ENCODE measurements around the gene KCNG3.
"Not testable (repeated sequence)": the region's sequence is repeated elsewhere in the genome, so short reads cannot be mapped to it uniquely, and the experiment has no call there.

The KCNG3 gene

DNA sequence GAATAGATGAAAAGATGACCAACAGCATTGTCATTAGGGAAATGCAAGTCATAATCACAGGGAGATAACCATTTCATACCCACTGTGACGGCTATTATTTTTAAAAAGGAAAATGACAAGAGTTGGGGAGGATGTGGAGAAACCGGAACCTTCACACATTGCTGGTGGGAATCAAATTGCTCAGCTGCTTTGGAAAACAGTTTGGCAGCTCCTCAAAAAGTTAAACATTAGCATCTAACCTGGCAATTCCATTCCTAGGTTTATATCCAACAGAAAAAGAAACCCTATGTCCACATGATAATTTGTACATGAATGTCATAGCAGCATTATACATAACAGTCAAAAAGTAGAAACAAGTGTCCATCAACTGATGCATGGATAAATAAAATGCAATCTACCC, 58.2 kb downstream of the KCNG3 start:
- FAIRE-seq (peak; percentile 59), DNase-seq (ENCODE audit: insufficient read length, low spot score) (no peak)

DNA sequence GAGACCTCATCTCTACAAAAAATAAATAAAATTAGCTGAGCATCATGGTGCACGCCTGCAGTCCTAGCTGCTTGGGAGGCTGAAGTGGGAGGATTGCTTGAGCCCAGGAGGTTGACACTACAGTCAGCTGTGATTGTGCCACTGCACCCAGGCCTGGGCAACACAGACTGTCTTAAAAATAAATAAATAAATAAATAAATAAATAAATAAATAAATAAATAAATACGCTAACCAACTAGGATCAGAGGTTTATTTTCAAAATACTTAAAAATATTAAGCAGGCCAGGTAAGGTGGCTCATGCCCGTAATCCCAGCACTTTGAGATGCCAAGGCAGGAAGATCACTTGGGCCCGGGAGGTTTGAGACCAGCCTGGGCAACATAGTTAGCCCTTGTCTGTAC, 63.6 kb downstream of the KCNG3 start:
- no peak for DNase-seq (ENCODE audit: insufficient read length, low spot score)

DNA sequence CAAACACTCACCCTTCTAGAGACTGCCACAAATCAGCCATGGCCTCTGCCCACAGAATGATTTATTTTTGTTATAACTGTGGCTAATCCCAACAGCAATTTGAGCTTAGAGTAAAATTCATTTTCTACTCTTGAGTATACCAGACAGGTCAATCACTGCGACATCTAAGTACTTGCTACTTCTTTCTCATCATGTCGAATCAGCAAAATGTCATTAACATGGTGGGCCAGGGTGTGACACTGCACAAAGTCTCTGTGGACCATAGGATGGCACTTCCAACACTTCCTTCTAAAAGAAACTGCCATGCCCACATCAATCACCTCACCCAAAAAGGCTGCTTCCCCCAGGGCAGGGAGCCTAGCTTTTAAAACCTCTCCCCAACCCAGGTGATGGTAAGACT, 64.4 kb downstream of the KCNG3 start:
- peak; percentile 38 for FAIRE-seq
- DNase-seq (ENCODE audit: insufficient read length, low spot score) = no peak

More for the DNA sequence above, 63.6 kb downstream of the KCNG3 start:
- no peak for FAIRE-seq

DNA sequence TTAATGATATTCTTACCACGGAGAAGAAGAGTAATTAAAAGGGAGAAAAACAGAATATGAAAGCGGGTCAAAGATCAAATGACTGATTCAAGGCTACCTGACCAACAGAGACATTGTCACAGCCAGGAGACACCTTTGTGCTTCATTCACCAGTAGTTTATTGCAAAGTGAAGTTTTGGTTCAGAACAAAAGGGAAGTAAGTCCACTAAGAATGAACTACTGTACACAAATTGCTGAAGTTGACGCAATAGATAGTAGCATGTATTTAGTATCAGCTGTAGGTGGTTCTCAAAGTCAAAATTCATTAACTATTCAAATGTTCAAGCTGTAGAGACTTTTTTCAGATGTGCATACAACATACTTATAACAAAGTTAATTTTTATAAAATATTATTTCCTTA, 68.1 kb downstream of the KCNG3 start:
- DNase-seq (ENCODE audit: insufficient read length, low spot score) = no peak
- no peak for FAIRE-seq

DNA sequence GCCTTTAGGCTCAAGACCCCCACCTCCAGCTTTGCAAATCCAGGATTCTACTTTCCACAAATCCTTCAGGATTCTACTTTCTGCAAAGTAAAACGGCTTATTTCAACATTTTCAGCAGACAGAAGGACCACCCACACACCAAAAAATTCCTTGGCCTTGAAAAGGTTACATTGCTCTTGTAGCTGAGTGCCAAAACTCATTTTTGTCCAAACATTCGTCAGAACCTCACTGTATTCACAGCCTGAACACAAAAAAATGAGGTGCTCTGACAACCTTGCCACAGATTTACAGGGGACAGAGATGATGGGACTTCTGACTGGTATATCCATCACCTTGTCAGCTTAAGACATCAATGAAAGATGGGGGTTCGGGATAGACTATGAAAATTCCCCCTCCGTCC, 69.7 kb downstream of the KCNG3 start:
- DNase-seq (ENCODE audit: insufficient read length, low spot score) (no peak), FAIRE-seq (no peak)

DNA sequence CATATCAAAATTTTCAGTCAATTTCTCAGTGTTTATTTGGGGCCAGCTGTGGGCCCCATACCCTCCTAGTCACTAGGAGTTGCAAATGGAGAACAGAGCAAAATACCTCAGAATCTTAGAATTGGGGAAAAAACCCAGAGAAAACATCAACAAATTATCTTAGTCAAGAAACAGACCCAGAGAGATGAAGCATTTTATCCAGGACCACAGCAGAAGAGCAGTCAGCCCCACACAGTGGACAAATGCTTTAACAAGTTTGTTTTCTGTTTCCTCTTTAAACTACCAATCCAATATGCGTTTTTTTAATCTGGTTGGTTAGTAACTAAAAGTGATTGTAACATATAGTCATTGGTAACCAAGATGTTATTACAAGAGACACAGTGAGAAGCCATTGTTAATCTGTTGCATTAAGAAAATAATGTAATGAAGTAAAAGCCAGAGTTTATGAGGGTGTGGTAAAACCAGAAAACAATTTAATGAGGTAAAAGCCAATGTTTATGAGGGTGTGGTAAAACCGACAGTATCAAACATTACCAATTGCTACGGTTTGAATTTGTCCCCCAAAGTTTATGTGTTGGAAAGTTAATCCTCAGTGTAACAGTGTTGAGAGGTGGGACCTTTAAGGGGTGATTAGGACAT, 72.1 kb downstream of the KCNG3 start:
- DNase-seq (ENCODE audit: insufficient read length, low spot score) = no peak
- FAIRE-seq = peak; percentile 16

DNA sequence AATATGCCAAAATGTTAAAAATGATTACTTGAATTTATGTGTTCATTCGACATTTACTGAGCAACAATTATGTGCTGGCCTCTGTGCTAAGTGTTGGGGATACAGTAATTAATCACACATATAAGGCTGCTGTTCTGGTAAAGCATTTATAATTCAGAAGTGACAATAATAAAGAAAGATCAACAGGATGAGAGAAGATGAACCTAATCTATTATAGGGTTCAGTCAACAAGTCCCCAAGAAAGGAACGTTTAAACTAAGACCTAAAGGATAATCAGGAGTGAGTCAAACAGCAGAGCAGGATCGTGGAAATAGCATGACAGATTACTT, 72.7 kb downstream of the KCNG3 start:
- no peak for DNase-seq (ENCODE audit: insufficient read length, low spot score)
- no peak for FAIRE-seq

DNA sequence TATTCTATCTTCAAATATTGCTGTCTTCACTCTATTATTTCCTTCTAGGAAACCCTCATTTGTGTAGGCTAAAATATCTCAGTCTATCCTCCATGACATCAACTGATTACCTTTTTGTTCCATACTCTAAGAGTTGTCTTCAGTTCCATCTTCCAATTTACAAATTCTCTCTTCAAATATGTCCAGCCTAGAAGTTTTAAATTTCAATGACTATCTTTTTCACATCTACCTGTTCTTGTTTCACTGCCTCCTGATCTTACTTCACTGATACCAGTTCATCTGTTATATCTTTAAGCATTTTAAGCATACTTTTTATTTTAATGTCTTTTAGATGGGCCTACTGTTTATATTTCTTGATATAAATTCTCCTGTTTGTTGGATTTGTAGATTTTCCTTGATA, 79.1 kb downstream of the KCNG3 start:
- DNase-seq (ENCODE audit: insufficient read length, low spot score) (no peak), FAIRE-seq (no peak)

DNA sequence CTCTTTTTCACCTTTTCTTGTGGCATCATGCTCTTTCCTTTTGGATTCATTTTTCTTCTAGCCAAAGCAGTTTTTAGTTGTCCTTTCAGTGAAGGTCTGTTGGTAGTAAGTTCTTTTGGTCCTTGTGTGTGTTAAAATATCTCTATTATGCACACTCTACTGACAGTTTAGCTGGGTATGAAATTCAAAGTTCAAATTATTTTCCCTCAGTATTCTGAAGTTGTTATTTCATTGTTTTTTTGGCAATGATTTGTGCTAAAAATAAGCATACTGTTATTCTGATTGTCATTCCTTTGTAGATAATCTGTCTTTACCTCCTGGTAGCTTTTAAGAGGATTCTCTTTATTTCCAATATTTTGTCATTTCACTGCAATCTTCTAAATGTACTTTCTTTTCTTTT, 79.6 kb downstream of the KCNG3 start:
- DNase-seq (ENCODE audit: insufficient read length, low spot score) (no peak), FAIRE-seq (no peak)

DNA sequence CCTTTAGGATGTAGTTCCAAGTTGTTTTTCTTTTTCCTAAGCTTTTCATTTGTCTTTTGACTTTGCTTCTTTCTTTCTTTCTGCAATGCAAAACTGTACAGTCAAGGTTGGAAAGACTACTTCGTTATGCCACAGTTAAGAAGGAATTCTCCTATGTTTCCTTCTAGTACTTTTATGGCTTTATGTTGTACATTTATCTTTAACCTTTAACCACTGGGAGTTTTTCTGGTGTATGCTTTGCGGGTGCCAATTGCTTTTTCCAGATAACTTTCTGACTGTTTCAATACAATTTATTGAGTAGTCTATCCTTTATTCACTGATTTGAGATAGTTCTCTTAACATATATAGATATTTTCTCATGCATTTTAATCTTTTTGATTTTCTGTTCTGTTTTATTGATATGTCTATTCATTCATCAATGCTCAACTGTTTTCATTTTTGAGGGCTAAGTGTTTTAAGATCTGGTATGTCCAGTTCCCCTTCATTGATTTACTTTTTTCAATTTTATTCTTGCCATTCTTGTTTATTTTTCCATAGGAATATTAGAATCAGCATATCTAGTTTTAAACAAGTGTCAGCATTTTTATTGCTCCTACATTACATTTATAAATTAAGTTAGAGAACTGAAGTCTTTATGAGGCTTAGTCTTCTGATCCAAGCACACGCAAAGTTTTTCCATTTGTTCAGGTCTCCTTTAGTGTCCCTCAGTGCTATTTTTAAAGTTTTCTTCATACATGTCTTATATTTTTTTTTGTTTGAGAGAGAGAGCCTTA, 82.9 kb downstream of the KCNG3 start:
- no peak for FAIRE-seq

DNA sequence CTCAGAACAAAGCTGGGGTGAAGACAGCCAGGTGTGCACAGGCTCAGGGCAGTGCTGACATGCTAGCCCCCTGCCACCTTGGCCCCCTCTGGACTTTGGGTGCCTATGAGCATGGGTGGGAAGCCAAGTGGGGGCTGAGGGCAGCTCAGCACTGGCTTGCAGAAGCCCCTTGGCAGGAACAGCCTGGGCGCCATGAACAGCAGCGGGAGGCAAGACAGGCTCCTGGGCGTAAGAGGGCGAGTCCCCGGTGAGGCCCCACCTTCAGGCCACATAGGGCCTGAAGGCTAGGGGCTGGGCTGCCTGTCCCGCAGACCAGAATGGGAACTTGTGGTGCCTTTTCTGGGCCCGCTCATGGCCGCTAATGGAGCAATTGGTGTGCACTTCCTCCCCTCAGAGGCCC, 85.8 kb downstream of the KCNG3 start:
- DNase-seq (ENCODE audit: insufficient read length, low spot score) (no peak), FAIRE-seq (no peak)

More for the DNA sequence above, 82.9 kb downstream of the KCNG3 start:
- no peak for DNase-seq (ENCODE audit: insufficient read length, low spot score)

DNA sequence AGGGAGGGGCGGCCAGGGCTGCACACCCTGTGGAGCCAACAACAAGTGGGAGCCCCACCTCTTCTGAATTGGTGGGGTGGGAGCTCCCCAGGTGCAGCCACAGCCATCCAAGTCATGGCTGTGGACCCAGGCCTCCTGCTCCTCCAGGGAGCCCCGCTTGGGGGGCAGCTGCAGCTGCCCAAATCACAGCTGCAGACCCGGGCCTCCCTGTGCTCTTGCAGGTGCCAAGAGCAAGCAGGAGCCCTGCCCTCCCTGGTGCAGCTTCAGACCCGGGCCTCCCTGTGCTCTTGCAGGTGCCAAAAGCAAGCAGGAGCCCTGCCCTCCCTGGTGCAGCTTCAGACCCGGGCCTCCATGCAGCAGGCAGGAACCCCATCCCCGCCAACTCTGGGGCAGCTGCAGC, 86.3 kb downstream of the KCNG3 start:
- no peak for FAIRE-seq
- DNase-seq (ENCODE audit: insufficient read length, low spot score) = no peak

DNA sequence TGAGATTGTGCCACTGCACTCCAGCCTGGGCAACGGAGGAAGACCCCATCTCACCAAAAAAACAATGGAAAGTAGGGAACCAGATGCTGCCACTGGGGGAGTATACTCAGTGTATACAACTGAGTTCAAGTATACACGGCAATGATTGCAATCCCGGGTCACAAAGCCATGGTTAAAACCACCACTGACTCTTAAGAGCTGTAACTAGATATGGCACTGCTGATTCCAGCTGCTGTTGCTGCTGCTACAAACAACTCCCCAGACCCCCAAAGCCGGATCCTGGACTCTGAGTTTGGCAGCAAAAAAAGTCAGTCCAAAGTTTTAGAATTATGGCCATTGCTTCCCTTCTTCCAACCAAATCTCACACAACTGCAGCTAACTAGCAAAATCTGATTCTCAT, 89.1 kb downstream of the KCNG3 start:
- no peak for FAIRE-seq
- no peak for DNase-seq (ENCODE audit: insufficient read length, low spot score)

DNA sequence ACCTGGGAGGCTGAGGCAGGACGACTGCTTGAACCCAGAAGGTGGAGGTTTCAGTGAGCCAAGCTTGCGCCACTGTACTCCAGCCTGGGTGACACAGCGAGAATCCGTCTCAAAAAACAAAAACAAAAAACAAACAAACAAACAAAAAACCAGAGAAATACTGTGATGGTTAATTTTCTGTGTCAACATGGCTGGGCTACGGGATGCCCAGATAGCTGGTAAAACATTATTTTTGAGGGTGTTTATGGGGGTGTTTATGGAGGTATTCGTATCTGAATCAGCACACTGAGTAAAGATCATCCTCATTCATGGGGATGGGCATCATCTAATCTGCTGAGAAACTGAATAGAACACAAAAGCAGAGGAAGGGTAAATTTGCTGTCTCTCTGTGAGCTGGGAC, 92.0 kb downstream of the KCNG3 start:
- DNase-seq (ENCODE audit: insufficient read length, low spot score) (no peak), FAIRE-seq (no peak)

DNA sequence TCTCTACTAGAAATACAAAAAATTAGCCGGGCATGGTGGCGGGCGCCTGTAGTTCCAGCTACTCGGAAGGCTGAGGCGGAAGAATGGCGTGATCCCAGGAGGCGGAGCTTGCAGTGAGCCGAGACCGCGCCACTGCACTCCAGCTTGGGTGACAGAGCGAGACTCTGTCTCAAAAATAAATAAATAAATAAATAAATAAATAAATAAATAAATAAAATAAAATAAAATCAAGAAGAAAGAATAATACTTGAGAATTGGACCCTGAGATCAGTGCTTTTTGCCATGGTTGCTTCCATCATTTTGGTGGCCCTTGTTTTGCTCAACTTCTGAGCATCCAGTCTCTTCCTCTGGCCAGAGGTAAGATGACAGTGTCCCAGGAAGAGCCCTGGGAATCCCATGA, 95.7 kb downstream of the KCNG3 start:
- DNase-seq (ENCODE audit: insufficient read length, low spot score); FAIRE-seq: not testable (repeated sequence)

DNA sequence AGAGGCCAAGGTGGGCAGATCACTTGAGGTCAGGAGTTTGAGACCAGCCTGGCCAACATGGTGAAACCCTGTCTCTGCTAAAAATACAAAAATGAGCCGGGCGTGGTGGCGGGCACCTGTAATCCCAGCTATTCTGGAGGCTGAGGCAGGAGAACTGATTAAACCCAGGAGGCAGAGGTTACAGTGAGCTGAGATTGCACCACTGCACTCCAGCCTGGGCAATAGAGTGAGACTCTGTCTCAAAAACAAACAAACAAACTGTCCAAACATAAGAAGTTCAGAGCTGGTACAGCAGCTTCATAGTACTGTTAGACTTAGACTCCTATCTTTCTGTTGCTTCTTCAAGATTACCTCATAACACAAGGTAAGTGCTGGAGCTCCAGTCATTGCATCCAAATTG, 100.5 kb downstream of the KCNG3 start:
- FAIRE-seq = not testable (repeated sequence)

DNA sequence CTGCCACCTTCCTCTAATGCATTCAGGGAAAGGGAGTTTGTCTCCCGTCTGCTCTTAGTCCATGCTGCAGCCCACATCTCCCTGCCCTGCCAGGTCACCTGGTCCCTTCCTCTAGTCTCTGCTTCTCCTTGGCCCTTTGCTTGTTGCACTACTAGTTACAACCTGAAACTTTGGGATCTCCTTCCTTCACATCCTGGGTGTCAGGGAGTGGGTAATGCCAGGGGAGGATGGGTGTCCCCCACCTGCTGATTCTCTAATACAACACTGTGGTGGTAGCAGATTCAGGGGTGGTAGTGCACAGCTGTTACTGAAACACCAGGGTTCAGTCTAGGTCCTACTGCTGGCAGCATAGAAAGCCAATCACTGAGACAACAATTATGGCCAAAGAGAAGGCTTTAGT, 101.6 kb downstream of the KCNG3 start:
- DNase-seq (ENCODE audit: insufficient read length, low spot score) = no peak
- FAIRE-seq = no peak

More for the DNA sequence above, 100.5 kb downstream of the KCNG3 start:
- not testable (repeated sequence) for DNase-seq (ENCODE audit: insufficient read length, low spot score)

Measured in HTR-8/SVneo (cell line).